ENCODE results near the gene MOB3A.
A peak's percentile ranks its signal among the peaks of the same experiment; 100 is the strongest.

The MOB3A gene

DNA sequence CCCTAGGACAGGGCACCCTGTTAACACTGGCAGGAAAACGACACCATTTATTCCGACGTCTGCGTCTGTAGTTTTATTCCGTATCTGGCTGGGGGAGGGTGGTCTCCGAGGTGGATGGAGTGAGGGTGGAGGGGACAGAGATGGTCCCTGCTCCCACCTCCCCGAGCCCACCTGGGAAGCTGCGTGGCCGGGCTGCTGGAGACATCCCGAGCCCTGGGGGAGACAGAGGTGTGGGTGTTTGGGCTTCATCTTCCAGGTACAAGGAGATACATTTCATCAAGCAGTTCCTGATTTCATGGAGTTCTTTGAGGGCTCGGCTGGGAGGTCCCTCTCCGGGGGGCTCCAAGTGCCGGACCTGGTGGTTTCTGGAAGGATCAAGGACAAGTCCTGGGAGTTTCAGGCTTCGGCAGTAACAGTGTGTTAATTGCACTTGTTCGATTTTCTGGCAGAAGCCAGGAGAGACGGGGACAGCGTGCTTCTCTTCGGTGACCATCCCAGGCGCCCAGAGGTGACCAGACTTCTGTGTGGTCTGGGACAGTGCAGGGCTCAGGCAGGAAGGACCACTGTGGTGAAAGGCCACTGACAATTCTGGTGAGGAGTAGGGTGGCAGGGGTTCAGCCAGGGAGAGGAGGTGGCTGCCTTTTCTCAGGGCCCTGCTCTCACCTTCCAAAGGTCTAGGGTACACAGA lies 25.0 kb downstream of the MOB3A start:
- 0 out of 2 replicates have a peak, but pooled peaks cover 6% of the 10 kb centered on the region for H3K36me3 ChIP-seq (ENCODE audit: insufficient read depth, low read depth, low read length)
- no peaks in the 10 kb centered on the region for H3K27me3 ChIP-seq (ENCODE audit: insufficient read depth, low read length)
- H3K27ac ChIP-seq (ENCODE audit: low read length): no peak overlapping the region
- no peak overlapping the region for H3K9ac ChIP-seq (ENCODE audit: low read depth, low read length)
- no peaks in the 10 kb centered on the region for H3K9me3 ChIP-seq (ENCODE audit: insufficient read depth, low read depth, low read length)
- H3K4me3 ChIP-seq (ENCODE audit: low read length): no peak overlapping the region
- H3K4me1 ChIP-seq (ENCODE audit: insufficient read depth, low read length): no peaks in the 10 kb centered on the region

DNA sequence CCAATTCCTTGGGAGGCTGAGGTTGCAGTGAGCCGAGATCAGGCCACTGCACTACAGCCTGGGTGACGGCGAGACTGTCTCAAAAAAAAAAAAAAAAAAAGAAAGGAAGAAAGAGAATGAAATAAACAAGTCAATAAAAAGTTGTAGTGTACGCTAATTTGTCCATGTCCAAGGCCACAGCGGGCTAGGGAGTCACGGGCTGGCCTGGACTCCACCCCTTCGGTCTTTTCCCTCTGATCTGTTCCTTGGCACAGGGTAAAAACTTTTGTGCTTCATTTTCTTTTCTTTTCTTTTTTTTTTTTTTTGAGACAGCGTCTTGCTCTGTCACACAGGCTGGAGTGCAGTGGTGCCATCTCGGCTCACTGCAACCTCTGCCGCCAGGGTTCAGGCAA lies 25.7 kb downstream of the MOB3A start:
- H3K36me3 ChIP-seq (ENCODE audit: insufficient read depth, low read depth, low read length): 0 out of 2 replicates have a peak, but pooled peaks cover 6% of the 10 kb centered on the region
- H3K4me3 ChIP-seq (ENCODE audit: low read length): no peak overlapping the region
- no peaks in the 10 kb centered on the region for H3K9me3 ChIP-seq (ENCODE audit: insufficient read depth, low read depth, low read length)
- no peak overlapping the region for H3K27ac ChIP-seq (ENCODE audit: low read length)
- H3K9ac ChIP-seq (ENCODE audit: low read depth, low read length): no peak overlapping the region
- no peaks in the 10 kb centered on the region for H3K27me3 ChIP-seq (ENCODE audit: insufficient read depth, low read length)
- H3K4me1 ChIP-seq (ENCODE audit: insufficient read depth, low read length): no peaks in the 10 kb centered on the region

- Histone ChIP-seq H3K4me1 (ENCODE audit: insufficient read depth, low read length) (peaks cover 9% of the 10 kb centered on the region; the same call in 1 of the 2 replicates), H3K4me3 (ENCODE audit: low read length) (no peak overlapping the region), H3K36me3 (ENCODE audit: insufficient read depth, low read depth, low read length) (no peaks in the 10 kb centered on the region), H3K9ac (ENCODE audit: low read depth, low read length) (no peak overlapping the region), H3K9me3 (ENCODE audit: insufficient read depth, low read depth, low read length) (no peaks in the 10 kb centered on the region), H3K27me3 (ENCODE audit: insufficient read depth, low read length) (no peaks in the 10 kb centered on the region), H3K27ac (ENCODE audit: low read length) (no peak overlapping the region)
Observed at GRCh38 chr19:2064788-2065524, 31.2 kb downstream of the MOB3A start.

DNA sequence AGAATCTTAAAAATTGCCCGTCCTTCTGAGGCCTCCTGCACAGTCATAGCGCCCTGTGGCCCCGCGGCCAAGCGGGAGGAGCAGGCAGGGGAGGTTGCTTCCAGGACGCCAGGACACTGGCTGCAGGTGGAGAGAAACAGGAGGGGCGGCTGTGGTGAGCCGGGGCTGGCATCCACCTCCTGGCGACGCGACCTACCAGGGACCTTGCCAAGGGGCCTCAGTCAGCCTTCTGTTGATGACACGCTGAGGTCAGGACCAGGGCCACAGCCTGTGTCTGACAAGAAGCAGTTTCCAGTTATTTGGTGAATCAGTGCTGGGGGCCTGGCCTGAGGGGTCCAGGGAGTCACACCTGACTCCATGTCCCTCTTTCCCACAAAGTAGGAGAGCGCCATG lies 31.7 kb downstream of the MOB3A start:
- Histone ChIP-seq H3K27ac (ENCODE audit: low read length) (no peak overlapping the region), H3K27me3 (ENCODE audit: insufficient read depth, low read length) (no peaks in the 10 kb centered on the region), H3K4me3 (ENCODE audit: low read length) (no peak overlapping the region), H3K4me1 (ENCODE audit: insufficient read depth, low read length) (peaks cover 11% of the 10 kb centered on the region; the same call in 1 of the 2 replicates), H3K9ac (ENCODE audit: low read depth, low read length) (no peak overlapping the region), H3K36me3 (ENCODE audit: insufficient read depth, low read depth, low read length) (no peaks in the 10 kb centered on the region), H3K9me3 (ENCODE audit: insufficient read depth, low read depth, low read length) (no peaks in the 10 kb centered on the region)

GRCh38 chr19:2063824-2064223 lies 32.3 kb downstream of the MOB3A start:
- Histone ChIP-seq H3K36me3 (ENCODE audit: insufficient read depth, low read depth, low read length) (no peaks in the 10 kb centered on the region), H3K27ac (ENCODE audit: low read length) (no peak overlapping the region), H3K4me3 (ENCODE audit: low read length) (no peak overlapping the region), H3K4me1 (ENCODE audit: insufficient read depth, low read length) (peaks cover 11% of the 10 kb centered on the region; the same call in 1 of the 2 replicates), H3K9ac (ENCODE audit: low read depth, low read length) (no peak overlapping the region), H3K27me3 (ENCODE audit: insufficient read depth, low read length) (no peaks in the 10 kb centered on the region), H3K9me3 (ENCODE audit: insufficient read depth, low read depth, low read length) (no peaks in the 10 kb centered on the region)

DNA sequence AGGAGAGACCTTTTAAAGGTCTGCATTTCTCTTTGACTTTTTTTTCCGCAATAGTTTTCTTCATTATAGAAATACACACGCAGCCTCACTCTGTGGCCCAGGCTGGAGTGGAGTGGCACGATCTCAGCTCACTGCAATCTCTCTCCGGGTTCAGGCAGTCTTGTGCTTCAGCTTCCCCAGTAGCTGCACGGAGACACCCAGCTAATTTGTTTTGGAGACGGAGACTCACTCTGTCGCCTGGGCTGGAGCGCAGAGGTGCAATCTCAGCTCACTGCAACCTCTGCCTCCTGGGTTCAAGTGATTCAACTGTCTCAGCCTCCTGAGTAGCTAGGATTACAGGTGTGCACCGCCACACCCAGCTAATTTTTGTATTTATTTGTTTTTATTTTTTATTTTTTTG lies 33.4 kb downstream of the MOB3A start:
- peaks cover 11% of the 10 kb centered on the region; the same call in 1 of the 2 replicates for H3K4me1 ChIP-seq (ENCODE audit: insufficient read depth, low read length)

DNA sequence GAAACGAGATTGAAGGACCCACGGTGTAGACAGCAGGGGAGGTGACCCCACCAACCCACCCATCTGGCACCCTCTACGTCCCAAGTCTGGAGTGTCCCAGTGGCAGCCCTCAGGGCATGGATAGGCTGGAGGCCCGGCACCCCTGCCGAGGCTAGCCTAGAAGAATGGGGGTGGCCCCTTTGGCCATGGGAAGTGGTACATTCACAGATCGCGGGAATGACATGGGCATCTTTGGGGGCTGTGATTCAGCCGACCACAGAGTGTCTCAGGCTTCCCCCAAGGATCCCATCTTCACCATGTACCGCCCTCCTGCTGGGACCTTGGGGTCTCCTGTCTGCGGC lies 33.8 kb downstream of the MOB3A start:
- Histone ChIP-seq H3K27me3 (ENCODE audit: insufficient read depth, low read length) (no peaks in the 10 kb centered on the region), H3K4me3 (ENCODE audit: low read length) (peak overlapping the region; percentile 83; the same call in 1 of the 2 replicates), H3K9ac (ENCODE audit: low read depth, low read length) (peak overlapping the region; percentile 77; the same call in 1 of the 2 replicates), H3K36me3 (ENCODE audit: insufficient read depth, low read depth, low read length) (no peaks in the 10 kb centered on the region), H3K27ac (ENCODE audit: low read length) (peak overlapping the region; percentile 24), H3K4me1 (ENCODE audit: insufficient read depth, low read length) (peaks cover 11% of the 10 kb centered on the region; the same call in 1 of the 2 replicates), H3K9me3 (ENCODE audit: insufficient read depth, low read depth, low read length) (no peaks in the 10 kb centered on the region)

More for the DNA sequence above, 33.4 kb downstream of the MOB3A start:
- Histone ChIP-seq H3K27me3 (ENCODE audit: insufficient read depth, low read length) (no peaks in the 10 kb centered on the region), H3K9ac (ENCODE audit: low read depth, low read length) (peak overlapping the region; percentile 77; the same call in 1 of the 2 replicates), H3K4me3 (ENCODE audit: low read length) (no peak overlapping the region), H3K9me3 (ENCODE audit: insufficient read depth, low read depth, low read length) (no peaks in the 10 kb centered on the region), H3K27ac (ENCODE audit: low read length) (no peak overlapping the region), H3K36me3 (ENCODE audit: insufficient read depth, low read depth, low read length) (no peaks in the 10 kb centered on the region)

- Histone ChIP-seq H3K4me3 (ENCODE audit: low read length) (peak overlapping the region; percentile 83), H3K4me1 (ENCODE audit: insufficient read depth, low read length) (peaks cover 11% of the 10 kb centered on the region; the same call in 1 of the 2 replicates), H3K9ac (ENCODE audit: low read depth, low read length) (peak overlapping the region; percentile 77), H3K9me3 (ENCODE audit: insufficient read depth, low read depth, low read length) (no peaks in the 10 kb centered on the region), H3K27ac (ENCODE audit: low read length) (peak overlapping the region; percentile 24), H3K36me3 (ENCODE audit: insufficient read depth, low read depth, low read length) (no peaks in the 10 kb centered on the region), H3K27me3 (ENCODE audit: insufficient read depth, low read length) (no peaks in the 10 kb centered on the region)
Observed at GRCh38 chr19:2061495-2062388, 34.4 kb downstream of the MOB3A start.

- Histone ChIP-seq H3K36me3 (ENCODE audit: insufficient read depth, low read depth, low read length) (no peaks in the 10 kb centered on the region), H3K9ac (ENCODE audit: low read depth, low read length) (peak overlapping the region; percentile 77; the same call in 1 of the 2 replicates), H3K4me3 (ENCODE audit: low read length) (peak overlapping the region; percentile 83), H3K9me3 (ENCODE audit: insufficient read depth, low read depth, low read length) (no peaks in the 10 kb centered on the region), H3K4me1 (ENCODE audit: insufficient read depth, low read length) (peaks cover 11% of the 10 kb centered on the region; the same call in 1 of the 2 replicates), H3K27ac (ENCODE audit: low read length) (peak overlapping the region; percentile 88), H3K27me3 (ENCODE audit: insufficient read depth, low read length) (no peaks in the 10 kb centered on the region)
Observed at GRCh38 chr19:2060884-2061494, 35.1 kb downstream of the MOB3A start.

- Histone ChIP-seq H3K27me3 (ENCODE audit: insufficient read depth, low read length) (no peaks in the 10 kb centered on the region), H3K9ac (ENCODE audit: low read depth, low read length) (peak overlapping the region; percentile 77; the same call in 1 of the 2 replicates), H3K4me3 (ENCODE audit: low read length) (no peak overlapping the region), H3K27ac (ENCODE audit: low read length) (no peak overlapping the region), H3K36me3 (ENCODE audit: insufficient read depth, low read depth, low read length) (no peaks in the 10 kb centered on the region), H3K9me3 (ENCODE audit: insufficient read depth, low read depth, low read length) (no peaks in the 10 kb centered on the region), H3K4me1 (ENCODE audit: insufficient read depth, low read length) (peaks cover 11% of the 10 kb centered on the region; the same call in 1 of the 2 replicates)
Observed at GRCh38 chr19:2059422-2060201, 36.5 kb downstream of the MOB3A start.

Data from iPS-20b (cell line).